ENCODE data around the gene RAPGEF2.
"Not testable (repeated sequence)": the region's sequence is repeated elsewhere in the genome, so short reads cannot be mapped to it uniquely, and the experiment has no call there.

Gene RAPGEF2

DNA sequence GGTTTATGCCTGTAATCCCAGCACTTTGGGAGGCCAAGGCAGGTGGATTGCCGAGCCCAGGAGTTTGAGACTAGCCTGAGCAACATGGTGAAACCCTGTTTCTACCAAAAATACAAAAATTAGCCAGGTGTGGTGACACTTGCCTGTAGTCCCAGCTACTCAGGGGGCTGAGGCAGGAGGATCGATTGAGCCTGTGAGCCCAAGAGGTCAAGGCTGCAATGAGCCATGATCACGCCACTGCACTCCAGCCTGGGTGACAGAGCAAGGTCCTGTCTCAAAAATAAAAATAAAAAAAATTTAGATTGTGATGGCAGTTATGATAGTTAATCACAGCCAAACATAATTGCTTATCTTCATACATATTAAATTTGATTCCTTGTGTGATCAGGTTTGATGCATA lies 58.6 kb downstream of the RAPGEF2 start:
- not testable (repeated sequence) for DNase-seq (ENCODE audit: low read depth)

DNA sequence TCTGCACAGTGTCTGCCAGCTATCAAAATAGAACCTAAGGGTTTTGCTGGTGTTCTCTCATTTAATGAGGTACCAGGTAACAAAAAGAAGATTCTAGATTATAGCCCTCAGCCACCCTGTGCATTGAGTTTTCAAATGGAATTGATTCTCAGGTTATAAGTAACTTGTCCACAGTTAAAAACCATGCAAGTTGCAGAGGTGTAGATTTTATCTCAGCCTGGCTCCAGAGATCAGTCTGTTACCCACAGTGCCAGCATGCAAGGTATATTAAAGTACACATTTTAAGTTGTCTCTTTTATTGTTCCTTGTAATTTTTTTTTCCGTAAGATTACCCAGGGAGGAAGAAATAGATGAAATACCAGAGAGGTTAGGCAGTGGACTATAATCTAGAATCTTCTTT lies 59.7 kb downstream of the RAPGEF2 start:
- DNase-seq (ENCODE audit: low read depth) = no peak

DNA sequence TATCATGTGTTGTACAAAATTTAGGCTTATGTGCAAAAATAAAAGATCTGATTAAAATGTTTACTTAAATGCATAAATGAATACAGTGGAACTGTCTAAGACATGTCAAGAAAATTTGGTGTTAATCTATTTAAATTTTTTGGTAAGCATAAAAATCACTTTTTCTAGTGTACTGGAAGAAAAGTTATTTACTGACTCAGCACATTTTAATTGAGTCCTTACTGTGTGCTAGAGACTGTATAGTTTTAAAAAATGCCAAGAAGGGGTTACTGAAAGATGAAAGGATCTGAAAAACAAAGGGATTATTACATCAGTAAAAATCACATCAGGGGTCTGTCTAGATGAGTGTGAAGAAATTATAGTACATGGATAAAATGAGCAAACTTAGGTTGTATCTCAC lies 60.6 kb downstream of the RAPGEF2 start:
- DNase-seq (ENCODE audit: low read depth) = no peak

- DNase-seq (ENCODE audit: low read depth) = no peak
Observed at GRCh38 chr4:159169404-159170302, 66.8 kb downstream of the RAPGEF2 start.

GRCh38 chr4:159171287-159171686 lies 68.4 kb downstream of the RAPGEF2 start:
- DNase-seq (ENCODE audit: low read depth) = no peak

GRCh38 chr4:159173886-159174285 lies 71.0 kb downstream of the RAPGEF2 start:
- DNase-seq (ENCODE audit: low read depth) = no peak

DNA sequence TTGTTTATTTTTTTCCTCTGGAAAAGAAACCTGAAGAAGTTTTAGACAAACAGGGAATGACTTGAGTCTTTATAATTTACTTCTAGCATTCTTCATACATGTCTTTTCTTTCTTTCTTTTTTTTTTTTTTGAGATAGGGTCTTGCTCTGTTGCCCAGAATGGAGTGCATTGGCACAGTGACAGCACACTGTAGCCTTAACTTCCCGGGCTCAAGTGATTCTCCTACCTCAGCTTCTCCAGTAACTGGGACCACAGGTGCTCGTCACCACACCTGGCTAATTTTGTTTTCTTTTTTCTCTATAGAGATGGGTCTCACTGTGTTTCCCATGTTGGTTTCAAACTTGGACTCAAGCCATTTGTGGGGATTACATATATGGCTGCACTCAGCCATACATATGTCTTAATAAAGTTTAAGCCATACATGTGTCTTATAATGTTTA lies 71.8 kb downstream of the RAPGEF2 start:
- no peak for DNase-seq (ENCODE audit: low read depth)

- peak; percentile 56 for DNase-seq (ENCODE audit: low read depth)
Observed at GRCh38 chr4:159175085-159175988, 72.5 kb downstream of the RAPGEF2 start.

DNA sequence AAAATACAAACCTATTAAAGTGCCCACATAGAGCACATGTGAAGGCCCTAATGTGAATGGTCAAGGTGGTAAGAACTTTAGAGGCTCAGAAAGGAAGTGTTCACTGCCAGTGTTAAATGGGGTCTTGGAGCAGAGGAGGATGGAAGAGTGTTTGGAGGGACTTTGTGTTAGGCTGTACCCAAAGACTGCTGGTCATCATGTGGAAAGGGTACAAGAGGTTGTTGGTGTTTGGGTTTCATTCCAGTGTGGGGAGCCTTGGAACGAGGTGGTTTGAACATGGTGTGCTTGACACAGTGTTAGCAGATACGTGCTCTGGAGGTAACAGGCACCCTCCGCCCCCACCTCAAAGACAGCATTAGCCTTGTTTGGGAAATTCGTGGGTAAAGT lies 73.1 kb downstream of the RAPGEF2 start:
- DNase-seq (ENCODE audit: low read depth) = no peak

GRCh38 chr4:159177265-159178150 lies 74.6 kb downstream of the RAPGEF2 start:
- no peak for DNase-seq (ENCODE audit: low read depth)

GRCh38 chr4:159178151-159178546 lies 75.3 kb downstream of the RAPGEF2 start:
- DNase-seq (ENCODE audit: low read depth) = no peak

- no peak for DNase-seq (ENCODE audit: low read depth)
Observed at GRCh38 chr4:159178979-159179969, 76.4 kb downstream of the RAPGEF2 start.

DNA sequence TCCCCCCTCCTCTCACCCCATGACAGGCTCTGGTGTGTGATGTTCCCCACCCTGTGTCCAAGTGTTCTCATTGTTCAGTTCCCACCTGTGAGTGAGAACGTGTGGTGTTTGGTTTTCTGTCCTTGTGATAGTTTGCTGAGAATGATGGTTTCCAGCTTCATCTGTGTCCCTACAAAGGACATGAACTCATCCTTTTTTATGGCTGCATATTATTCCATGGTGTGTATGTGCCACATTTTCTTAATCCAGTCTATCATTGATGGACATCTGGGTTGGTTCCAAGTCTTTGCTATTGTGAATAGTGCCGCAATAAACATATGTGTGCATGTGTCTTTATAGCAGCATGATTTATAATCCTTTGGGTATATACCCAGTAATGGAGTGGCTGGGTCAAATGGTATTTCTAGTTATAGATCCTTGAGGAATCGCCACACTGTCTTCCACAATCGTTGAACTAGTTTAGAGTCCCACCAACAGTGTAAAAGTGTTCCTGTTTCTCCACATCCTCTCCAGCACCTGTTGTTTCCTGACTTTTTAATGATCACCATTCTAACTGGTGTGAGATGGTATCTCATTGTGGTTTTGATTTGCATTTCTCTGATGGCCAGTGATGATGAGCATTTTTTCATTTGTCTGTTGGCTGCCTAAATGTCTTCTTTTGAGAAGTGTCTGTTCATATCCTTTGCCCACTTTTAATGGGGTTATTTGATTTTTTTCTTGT lies 81.2 kb downstream of the RAPGEF2 start:
- DNase-seq (ENCODE audit: low read depth) = not testable (repeated sequence)

GRCh38 chr4:159185591-159186023 lies 82.7 kb downstream of the RAPGEF2 start:
- DNase-seq (ENCODE audit: low read depth) = no peak

DNA sequence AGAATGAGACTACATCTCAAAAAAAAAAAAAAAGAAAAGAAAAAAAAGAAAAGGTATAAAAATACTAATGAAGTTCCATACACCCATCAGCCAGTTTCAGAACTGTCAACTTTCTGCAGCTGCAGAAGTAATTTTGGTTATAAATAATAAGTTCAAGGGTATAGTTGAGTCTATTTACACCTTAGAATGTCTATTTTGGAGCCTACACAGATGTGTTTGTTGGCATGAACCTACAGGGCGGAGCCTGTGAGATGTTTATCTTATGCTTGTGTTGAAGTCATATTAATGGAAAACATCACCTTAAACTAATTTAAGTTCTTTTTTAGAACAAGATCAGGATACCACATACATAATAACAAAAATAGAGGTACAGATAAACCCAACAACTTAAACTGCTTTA lies 85.8 kb downstream of the RAPGEF2 start:
- no peak for DNase-seq (ENCODE audit: low read depth)

- peak; percentile 58 for DNase-seq (ENCODE audit: low read depth)
Observed at GRCh38 chr4:159190651-159191050, 87.8 kb downstream of the RAPGEF2 start.

DNA sequence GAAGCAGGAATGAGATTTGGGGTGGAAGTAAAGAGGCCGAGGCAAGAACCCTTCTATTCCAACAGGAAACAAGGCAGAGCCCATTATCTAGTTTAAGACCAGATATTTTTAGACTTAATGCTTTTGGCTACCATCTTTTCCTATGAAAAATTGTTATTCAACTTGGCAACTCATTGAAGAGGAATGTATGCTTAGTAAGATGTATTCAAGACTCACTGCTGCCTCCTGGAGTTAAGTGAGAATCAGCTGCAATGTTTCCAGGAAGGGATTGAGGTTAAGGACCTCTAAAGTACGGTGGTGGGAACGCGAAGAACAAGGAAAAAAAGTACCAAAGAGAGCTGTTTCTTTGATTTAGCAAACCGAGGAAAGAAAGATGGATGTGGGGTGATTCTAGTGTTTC lies 89.1 kb downstream of the RAPGEF2 start:
- DNase-seq (ENCODE audit: low read depth) = no peak

DNA sequence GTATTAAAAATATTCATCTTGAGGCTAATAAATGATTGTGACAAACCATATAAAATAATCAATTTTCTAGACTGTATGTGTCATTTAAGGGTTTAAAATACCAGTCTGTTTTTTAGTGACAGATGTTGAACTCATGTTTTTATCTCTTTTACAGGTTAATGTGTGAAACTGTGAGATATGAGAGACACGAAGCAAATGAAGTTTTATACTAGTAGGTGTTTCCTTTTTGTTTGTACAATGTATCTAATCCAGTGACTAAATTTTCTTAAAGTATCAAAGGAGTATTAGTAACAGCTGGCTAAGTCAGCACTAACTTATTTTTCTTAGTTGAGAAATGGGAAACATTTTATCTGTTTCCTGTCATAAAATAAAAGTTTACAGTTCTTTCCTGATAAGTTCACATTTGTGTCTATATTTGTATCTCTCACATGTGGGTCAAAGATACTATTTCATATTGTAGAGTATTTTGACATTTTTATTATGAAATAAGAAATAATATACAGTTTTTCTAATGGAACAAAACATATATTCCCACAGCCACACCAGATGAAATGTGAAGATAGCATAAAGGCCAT lies 90.3 kb downstream of the RAPGEF2 start:
- no peak for DNase-seq (ENCODE audit: low read depth)

DNA sequence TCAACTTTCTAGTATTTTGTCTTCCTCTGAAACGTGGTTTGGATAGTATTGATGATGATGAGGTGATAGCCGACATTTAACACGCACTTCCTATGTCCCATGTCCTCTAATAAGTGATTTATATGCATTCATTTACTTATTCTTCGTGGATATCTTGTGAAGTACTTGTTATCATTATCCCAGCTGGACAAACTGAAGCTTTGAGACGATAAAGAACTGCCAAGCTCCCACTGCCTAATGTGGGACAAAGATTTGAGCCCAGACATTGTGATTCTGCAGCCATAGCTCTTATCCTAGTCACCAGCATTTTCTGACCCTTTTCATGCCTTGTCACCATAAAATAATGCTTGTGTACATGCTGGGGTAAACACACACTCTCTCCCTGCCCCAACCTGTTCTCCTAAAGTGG lies 92.5 kb downstream of the RAPGEF2 start:
- DNase-seq (ENCODE audit: low read depth) = no peak
